Stomach (tissue), 4 donors: Measurements from ENCODE around the gene MBD3L2B.
"Not testable (repeated sequence)": the region's sequence is repeated elsewhere in the genome, so short reads cannot be mapped to it uniquely, and the experiment has no call there.

Experiments used
- CTCF ChIP-seq, 7 experiments: fragments of 450-650 bp in 4 of 7; fragments of 200-600 bp in 3 of 7; sonication (generic) in 3 of 7; IDR thresholded peaks; one replicate each; pipeline ENCODE4 v1.5.1; 2016 to 2019; ENCODE audit warnings: antibody characterized with exemption in 7 of 7, control low read depth in 2 of 7, mild to moderate bottlenecking in 1 of 7
- EP300 ChIP-seq: sonication (generic); formaldehyde crosslinking; IDR thresholded peaks from one replicate; pipeline ENCODE4 v1.6.1; 2017; ENCODE audit warnings: antibody characterized with exemption

- not testable (repeated sequence) for TF ChIP-seq CTCF (IDR thresholded peaks at IDR 0.05); EP300
These were observed 33.6 kb upstream of the MBD3L2B start for GRCh38 chr19:7054635-7055368.
